Mucosa of descending colon (tissue), 3 donors: ENCODE data around the gene DTNA. TPM values are rescaled to one million over a fixed set of nuclear protein-coding genes. Genes with fewer than 3 reads are reported as not detected.

Experiments
- ATAC-seq: fragments of 200-7000 bp; cut with Tn5 transposase; one replicate; pipeline ENCODE4 v1.9.1; 2020; ENCODE audit warnings: mild to moderate bottlenecking, moderate library complexity
- DNase-seq, 3 donors: peaks; one replicate each; pipeline ENCODE4 v3.0.0-alpha.2; 2020
- H3K36me3 ChIP-seq: fragments of 200-600 bp; one replicate; pipeline ENCODE4 v1.8.0; 2021; ENCODE audit warnings: low read depth, mild to moderate bottlenecking
- H3K4me1 ChIP-seq: fragments of 200-600 bp; one replicate; pipeline ENCODE4 v1.8.0; 2021; ENCODE audit warnings: low read depth, mild to moderate bottlenecking
- H3K4me3 ChIP-seq: fragments of 200-600 bp; one replicate; pipeline ENCODE4 v1.8.0; 2021; ENCODE audit warnings: mild to moderate bottlenecking
- H3K9me3 ChIP-seq: fragments of 200-600 bp; one replicate; pipeline ENCODE4 v1.8.0; 2021; ENCODE audit warnings: mild to moderate bottlenecking
- CTCF ChIP-seq: fragments of 200-600 bp; IDR thresholded peaks from one replicate; pipeline ENCODE4 v1.8.0; 2022; ENCODE audit warnings: antibody characterized with exemption, mild to moderate bottlenecking
- intact Hi-C, 2 donors: fragments of 100-400 bp; cut with DNase I in 1 of 2; cut with micrococcal nuclease in 1 of 2; formaldehyde crosslinking; loops; one replicate each; pipeline versions ENCODE4 v1.11.0 to v1.11.1; 2022; cut with DNase I, micrococcal nuclease
- total RNA-seq, 3 donors: library from RNA; stranded (reverse); fragmentation: NEBNext Ultra II Directional in 2 of 3; extraction: Animal tissue kit (Norgen Biotek cat#: 25700) in 2 of 3; gene quantifications; one replicate each; pipeline versions ENCODE4 v1.2.1 to v1.2.4, GENCODE V29; 2021 to 2023
- donor health status: DM: no; HTN: no; CAD: no; lungs with moderate emphysema.
- donor health status: DM: no; HTN: no; CAD: no.
- donor health status: DM: no; HTN: yes; CAD: no.

The DTNA gene
- total RNA-seq, 3 donors from 2014 or later: 2.8 to 23.5 (median 7.4) TPM

DNA sequence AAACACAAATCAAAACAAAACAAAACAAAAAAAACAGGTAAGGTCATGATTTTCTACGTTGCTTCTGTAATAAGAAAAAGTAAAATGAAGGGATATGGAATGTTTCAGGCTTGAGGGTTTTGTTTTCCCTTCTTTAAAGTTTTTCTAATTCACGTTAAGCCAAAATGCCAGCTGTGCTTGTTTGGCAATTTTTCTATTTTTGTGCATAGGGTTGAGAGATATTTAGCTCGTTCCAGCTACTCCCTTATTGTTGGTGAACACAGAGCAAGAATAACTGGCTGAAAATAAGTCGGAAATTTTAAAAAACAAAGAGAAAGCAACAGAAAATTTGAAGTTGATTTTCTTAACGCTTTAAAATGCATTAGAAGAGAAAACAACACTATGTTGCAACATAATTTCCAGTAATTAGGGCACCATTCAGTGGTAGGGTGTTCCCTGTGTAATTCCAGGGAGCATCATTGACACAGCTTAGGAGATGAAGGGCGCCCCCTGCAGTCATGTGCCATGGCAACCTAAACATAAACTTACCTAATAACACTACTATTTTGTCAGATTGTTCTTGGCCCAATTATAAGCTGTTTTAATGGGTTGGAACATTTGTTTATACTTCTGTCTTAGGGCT, 99.5 kb downstream of the DTNA start:
- intact Hi-C loops: no loop called here
- peak; percentile 40 for ATAC-seq
- Histone ChIP-seq H3K9me3 (no peaks in the 10 kb centered on the region), H3K4me3 (no peak overlapping the region), H3K4me1 (no peaks in the 10 kb centered on the region), H3K36me3 (no peaks in the 10 kb centered on the region)
- DNase-seq: peak in 2 of 3 donors; percentile 53 to 63
- no peak for TF ChIP-seq CTCF

GRCh38 chr18:34816183-34816582, 106.1 kb downstream of the DTNA start:
- no peaks in the 10 kb centered on the region for H3K36me3 ChIP-seq
- TF ChIP-seq CTCF: no peak
- ATAC-seq: no peak
- intact Hi-C loops: no loop called here
- no peak overlapping the region for H3K4me3 ChIP-seq
- no peaks in the 10 kb centered on the region for H3K4me1 ChIP-seq
- H3K9me3 ChIP-seq: no peaks in the 10 kb centered on the region
- DNase-seq: no peak

- DNase-seq (no peak), ATAC-seq (no peak)
- Histone ChIP-seq H3K4me3 (no peak overlapping the region), H3K9me3 (no peaks in the 10 kb centered on the region), H3K4me1 (no peaks in the 10 kb centered on the region), H3K36me3 (no peaks in the 10 kb centered on the region)
- intact Hi-C loops: no loop called here
- TF ChIP-seq CTCF: no peak
Observed at GRCh38 chr18:34817636-34818035, 107.5 kb downstream of the DTNA start.

- ATAC-seq: no peak
- TF ChIP-seq CTCF: no peak
- intact Hi-C loops: no loop called here
- H3K4me3 ChIP-seq: no peak overlapping the region
- H3K36me3 ChIP-seq: no peaks in the 10 kb centered on the region
- no peaks in the 10 kb centered on the region for H3K9me3 ChIP-seq
- no peak for DNase-seq
- no peaks in the 10 kb centered on the region for H3K4me1 ChIP-seq
Observed at GRCh38 chr18:34818064-34818463, 108.0 kb downstream of the DTNA start.

DNA sequence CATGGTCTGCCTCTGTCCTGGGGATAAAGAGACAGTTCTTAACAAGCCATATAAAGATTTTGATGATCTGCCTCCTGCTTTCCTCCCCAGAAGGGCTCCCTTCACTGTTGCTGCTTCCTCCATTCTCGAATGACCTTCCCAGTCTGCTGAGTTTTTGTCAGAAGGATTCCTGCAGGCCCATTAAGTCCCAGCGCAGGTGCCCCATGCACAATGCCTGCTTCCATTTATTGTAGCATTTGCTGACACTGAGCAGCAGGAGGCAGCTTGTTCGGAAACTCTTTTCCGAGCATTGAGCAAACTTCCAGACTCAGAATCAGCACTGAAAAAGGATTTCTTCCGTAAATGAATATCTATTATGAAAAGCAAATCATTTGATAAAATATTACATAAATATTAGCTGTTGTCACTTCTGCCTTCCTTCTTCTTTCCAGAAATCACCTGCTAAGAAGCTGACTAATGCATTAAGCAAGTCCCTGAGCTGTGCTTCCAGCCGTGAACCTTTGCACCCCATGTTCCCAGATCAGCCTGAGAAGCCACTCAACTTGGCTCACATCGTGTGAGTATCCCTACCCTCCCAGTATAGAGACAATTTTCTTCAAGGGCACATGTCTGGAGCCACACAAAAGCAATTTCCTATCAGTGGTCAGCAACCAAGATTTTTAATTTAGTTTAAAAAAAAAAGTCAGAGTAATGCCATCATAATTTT, 110.4 kb downstream of the DTNA start:
- intact Hi-C loops: no loop called here
- Histone ChIP-seq H3K4me1 (no peaks in the 10 kb centered on the region), H3K36me3 (no peaks in the 10 kb centered on the region), H3K9me3 (no peaks in the 10 kb centered on the region), H3K4me3 (no peak overlapping the region)
- no peak for DNase-seq
- no peak for ATAC-seq
- TF ChIP-seq CTCF: no peak
